Measurements from ENCODE around the gene PITPNC1. TPM values are rescaled to one million over a fixed set of nuclear protein-coding genes. Genes with fewer than 3 reads are reported as not detected.

The PITPNC1 gene
- total RNA-seq, 2 experiments from 2014 or later = 44.9 to 67.6 TPM

DNA sequence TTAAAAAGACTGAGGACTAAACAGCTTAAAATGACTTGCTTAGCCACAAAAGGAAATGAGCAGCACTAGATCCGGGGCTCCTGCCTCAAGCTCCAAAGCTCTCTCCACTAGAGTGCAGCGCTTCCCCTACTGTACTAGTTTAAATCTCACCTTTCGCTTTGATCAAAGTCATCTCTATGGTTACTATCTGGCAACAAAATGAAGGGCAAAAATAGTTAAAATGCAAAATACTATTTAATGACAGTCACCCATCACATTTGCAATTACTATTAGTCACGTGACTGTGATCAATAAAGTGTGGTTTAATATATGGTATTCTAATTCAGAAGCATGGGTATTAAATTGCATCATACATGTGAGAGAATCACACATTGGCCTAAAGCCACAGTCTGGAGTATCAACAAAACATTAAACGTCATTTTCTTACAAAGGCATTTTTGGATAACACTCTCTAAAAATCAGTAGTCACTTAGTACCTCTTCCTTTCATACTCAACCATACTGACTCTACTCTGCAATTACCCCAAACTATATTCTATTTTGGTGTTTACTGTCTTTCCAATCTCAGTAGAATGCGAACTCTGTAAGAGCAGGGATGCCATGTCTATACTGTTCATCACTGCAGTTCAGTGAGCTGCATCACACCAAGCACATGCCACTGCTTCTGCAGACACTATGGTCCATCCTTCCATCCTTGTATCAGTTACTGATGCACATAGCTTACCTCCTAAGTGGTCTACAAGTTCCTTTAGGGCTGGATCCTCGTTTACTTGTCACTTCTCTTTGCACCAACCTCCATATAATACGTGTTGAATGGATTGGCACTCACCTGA lies 16.9 kb upstream of the PITPNC1 start:
- H3K9me3 Mint-ChIP-seq (ENCODE audit: low read depth) = no peaks in the 10 kb centered on the region
- CTCF ChIA-PET = interaction anchor here (1.0 to 2.0 kb wide), 5 partner anchors 12 to 115 kb away, joined by 3 to 9 read pairs (median 6); no protein-coding TSS in a partner anchor
- ATAC-seq (peak; percentile 82), DNase-seq (peak; percentile 79)
- peak overlapping the region; percentile 10 for H3K4me3 Mint-ChIP-seq
- H3K27ac Mint-ChIP-seq = peak overlapping the region; percentile 69
- peaks cover 50% of the 10 kb centered on the region for H3K36me3 Mint-ChIP-seq
- H3K4me1 Mint-ChIP-seq = peaks cover 66% of the 10 kb centered on the region
- H3K27me3 Mint-ChIP-seq = no peaks in the 10 kb centered on the region

DNA sequence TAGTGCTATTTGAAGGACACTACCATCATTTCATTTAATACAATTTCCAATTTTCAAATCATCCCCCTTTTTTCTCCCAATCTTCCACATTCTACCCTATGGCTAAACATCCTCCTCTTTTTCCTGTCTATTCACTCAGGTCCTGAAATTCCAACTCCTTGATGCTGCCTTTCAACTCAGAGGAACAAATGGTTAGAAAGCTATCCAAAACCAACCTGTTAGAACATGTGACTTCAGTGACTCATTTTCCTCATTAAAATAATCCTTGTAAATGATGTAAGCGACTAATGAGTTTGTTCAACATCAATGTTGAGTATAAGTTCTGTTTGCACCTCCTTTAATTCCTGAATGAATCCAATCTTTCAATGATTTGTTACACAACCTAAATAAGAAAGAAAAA lies 16.2 kb upstream of the PITPNC1 start:
- Mint-ChIP-seq H3K4me1 (peaks cover 69% of the 10 kb centered on the region), H3K27me3 (no peaks in the 10 kb centered on the region), H3K4me3 (no peak overlapping the region), H3K36me3 (peaks cover 49% of the 10 kb centered on the region), H3K9me3 (ENCODE audit: low read depth) (no peaks in the 10 kb centered on the region), H3K27ac (peak overlapping the region; percentile 69)
- CTCF ChIA-PET = interaction anchor here (2.1 kb wide), 1 partner anchor 18 kb away, joined by 8 read pairs; no protein-coding TSS in a partner anchor
- ATAC-seq = no peak
- no peak for DNase-seq

DNA sequence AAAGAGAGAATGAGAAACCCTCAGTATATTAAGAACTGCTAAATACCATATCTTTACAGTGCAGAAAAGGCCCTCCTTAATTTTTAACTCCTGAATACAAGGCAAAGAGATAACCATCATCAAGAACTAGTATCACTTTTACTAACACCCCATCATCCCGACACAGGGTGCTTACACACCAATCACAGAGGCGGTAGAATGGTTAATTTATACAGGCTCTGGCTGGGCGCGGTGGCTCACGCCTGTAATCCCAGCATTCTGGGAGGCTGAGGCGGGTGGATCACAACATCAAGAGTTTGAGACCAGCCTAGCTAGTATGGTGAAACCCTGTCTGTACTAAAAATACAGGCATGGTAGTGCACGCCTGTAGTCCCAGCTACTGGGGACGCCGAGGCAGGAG lies 14.9 kb upstream of the PITPNC1 start:
- no peak for DNase-seq
- peaks cover 45% of the 10 kb centered on the region for H3K36me3 Mint-ChIP-seq
- no peaks in the 10 kb centered on the region for H3K9me3 Mint-ChIP-seq (ENCODE audit: low read depth)
- peak overlapping the region; percentile 52 for H3K27ac Mint-ChIP-seq
- H3K4me1 Mint-ChIP-seq = peaks cover 73% of the 10 kb centered on the region
- H3K27me3 Mint-ChIP-seq = no peaks in the 10 kb centered on the region
- no peak for ATAC-seq
- no peak overlapping the region for H3K4me3 Mint-ChIP-seq
- CTCF ChIA-PET = interaction anchor here (2.1 kb wide), 1 partner anchor 17 kb away, joined by 8 read pairs; no protein-coding TSS in a partner anchor

DNA sequence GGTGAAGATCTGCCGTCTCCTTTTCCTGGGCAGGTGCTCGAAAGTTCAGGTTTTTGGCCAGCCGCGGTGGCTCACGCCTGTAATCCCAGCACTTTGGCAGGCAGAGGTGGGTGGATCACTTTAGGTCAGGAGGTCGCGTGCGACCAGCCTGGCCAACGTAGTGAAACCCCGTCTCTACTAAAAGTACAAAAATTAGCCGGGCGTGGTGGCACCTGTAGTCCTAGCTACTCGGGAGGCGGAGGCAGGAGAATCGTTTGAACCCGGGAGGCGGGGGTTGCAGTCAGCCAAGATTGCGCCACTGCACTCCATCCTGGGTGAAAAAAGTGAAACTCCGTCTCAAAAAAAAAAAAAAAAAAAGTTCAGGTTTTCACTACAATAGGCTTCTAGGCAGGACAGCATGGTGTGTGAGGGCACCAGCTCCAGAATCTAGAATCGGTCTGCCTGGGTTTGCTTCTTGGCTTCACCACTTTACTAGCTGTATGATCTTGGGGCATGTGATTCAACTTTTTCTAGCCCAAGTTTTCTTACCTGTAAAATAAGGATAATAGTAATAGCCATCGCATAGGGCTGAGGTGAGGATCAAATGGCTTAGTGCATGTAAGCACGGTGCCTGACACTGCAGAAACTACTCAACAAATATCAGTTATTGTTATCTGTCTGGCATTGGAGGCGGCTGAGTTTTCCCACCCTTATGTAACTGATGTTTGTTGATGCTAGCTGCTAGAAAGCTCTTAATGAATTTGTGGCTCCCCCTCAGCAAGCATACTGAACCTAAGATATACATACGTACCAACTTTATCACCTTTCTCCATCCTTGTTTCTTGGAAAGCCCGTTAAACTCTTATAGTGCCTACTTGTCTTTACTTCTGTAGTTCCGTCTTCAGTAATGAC lies 12.0 kb upstream of the PITPNC1 start:
- peaks cover 64% of the 10 kb centered on the region for H3K4me1 Mint-ChIP-seq
- peak overlapping the region; percentile 89 for H3K27ac Mint-ChIP-seq
- no peak for ATAC-seq
- H3K36me3 Mint-ChIP-seq = peaks cover 32% of the 10 kb centered on the region
- no peak for DNase-seq
- CTCF ChIA-PET = interaction anchor here (1.0 to 6.8 kb wide), 5 partner anchors 9 to 239 kb away, joined by 3 to 47 read pairs (median 4); partner anchors contain the start of gene PITPNC1
- H3K4me3 Mint-ChIP-seq = peak overlapping the region; percentile 89
- H3K9me3 Mint-ChIP-seq (ENCODE audit: low read depth) = no peaks in the 10 kb centered on the region
- no peaks in the 10 kb centered on the region for H3K27me3 Mint-ChIP-seq

DNA sequence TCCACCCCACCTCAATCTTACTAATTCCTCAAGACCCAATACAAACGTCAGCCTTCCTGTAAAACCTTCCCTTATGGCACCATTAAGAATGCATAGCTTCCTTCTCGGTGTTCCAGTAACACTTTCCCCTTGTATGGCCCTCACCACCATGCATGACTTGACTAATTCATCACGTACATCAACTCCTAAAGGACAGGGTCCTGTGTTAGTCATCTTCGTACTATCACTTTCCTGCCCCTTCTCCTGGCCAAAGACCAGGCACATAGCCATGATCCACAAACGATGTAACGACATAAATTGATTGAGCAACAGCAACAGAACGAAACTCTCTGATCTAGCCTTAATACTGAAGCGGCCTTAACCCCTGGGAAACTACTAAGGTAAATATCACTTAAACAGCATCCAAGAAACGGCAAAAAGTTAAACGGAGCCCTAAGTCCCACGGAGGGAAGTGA lies 11.3 kb upstream of the PITPNC1 start:
- H3K4me1 Mint-ChIP-seq = peaks cover 57% of the 10 kb centered on the region
- H3K9me3 Mint-ChIP-seq (ENCODE audit: low read depth) = no peaks in the 10 kb centered on the region
- peak overlapping the region; percentile 89 for H3K4me3 Mint-ChIP-seq
- H3K27ac Mint-ChIP-seq = peak overlapping the region; percentile 89
- DNase-seq = peak; percentile 47
- CTCF ChIA-PET = interaction anchor here (1.0 to 6.8 kb wide), 5 partner anchors 9 to 238 kb away, joined by 3 to 47 read pairs (median 4); partner anchors contain the start of gene PITPNC1
- ATAC-seq = peak; percentile 25
- peaks cover 27% of the 10 kb centered on the region for H3K36me3 Mint-ChIP-seq
- no peaks in the 10 kb centered on the region for H3K27me3 Mint-ChIP-seq

DNA sequence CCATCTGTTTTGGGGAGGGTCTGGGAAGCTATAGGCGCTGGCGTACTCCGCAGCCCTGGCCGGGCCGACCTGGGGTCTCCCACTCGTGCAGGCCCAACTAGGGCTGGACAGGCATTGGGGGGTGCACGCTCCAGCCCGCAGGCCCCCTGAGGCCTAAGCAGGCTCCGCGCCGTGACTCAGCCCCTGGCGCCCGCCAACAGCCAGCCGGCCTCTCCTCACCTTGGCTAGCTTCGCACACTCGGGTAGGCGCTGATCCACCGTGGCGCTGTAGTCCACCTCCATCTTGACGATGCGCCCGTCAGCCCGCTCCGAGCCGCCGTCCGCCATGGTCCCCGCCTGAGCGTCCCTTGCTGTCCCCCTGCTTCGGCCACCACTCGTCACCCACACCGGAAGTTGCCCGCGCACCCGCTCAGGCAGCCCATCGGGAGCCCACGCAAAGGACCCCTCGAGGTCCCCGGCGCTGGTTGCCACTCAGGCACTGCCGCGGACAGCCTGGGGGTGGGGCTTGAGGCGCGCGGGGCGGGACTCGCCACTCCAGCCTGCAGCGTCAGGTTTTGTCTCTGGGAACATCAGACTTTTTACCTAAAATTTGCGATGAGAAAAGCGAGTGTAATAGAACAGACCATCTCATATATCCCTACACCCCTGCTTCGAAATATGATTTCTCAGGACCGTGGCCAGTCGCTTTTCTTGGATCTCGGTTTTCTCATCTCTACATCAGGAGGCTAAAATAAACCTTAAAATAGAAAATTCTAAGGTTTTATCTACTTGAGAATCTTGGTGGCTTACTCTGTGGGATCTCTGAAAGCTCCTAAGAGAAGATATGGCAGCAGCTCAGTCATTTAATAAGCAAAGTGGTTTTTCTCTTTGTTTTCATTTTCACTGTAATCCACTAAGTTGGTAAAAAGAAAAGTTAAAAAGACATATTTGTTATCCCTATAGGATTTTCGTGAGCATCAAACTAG lies 10.6 kb upstream of the PITPNC1 start, which contains the start of gene PSMD12:
TSS of gene PSMD12 (minus strand) at position 385 of the 965 bp plus-strand sequence. CDS start at position 327, 58 bp downstream.
- peak within 1 kb of the TSS; percentile 89 for H3K4me3 Mint-ChIP-seq
- H3K4me1 Mint-ChIP-seq = peaks cover 52% of the 10 kb centered on the region
- DNase-seq (peak; percentile 96), ATAC-seq (peak; percentile 88)
- H3K27ac Mint-ChIP-seq = peak within 1 kb of the TSS; percentile 89
- no peaks in the 10 kb centered on the region for H3K27me3 Mint-ChIP-seq
- CTCF ChIA-PET = interaction anchor here (0.7 to 6.8 kb wide), 7 partner anchors 8 to 237 kb away, joined by 3 to 47 read pairs (median 4); partner anchors contain the start of gene PITPNC1
- peaks cover 23% of the 10 kb centered on the region for H3K36me3 Mint-ChIP-seq
- H3K9me3 Mint-ChIP-seq (ENCODE audit: low read depth) = no peaks in the 10 kb centered on the region

DNA sequence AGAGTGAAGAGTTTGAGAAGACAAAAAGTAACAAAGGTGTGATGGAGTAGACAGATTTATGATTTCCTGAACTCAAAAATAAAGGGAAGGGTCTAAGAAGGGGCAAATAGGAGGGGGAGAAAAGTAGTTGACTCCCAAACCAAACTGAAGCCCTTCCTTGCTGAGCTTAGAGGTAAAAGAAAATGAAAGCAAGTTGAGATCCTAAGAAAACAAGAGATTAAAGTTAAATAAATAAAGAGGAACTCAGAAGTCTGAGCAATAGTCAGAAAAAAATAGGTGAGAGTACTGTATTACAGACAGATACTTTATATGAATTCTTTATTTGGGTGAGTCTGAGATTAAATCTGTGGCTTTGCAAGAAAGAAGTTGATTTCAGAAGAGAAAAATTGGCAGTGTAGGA lies 7.4 kb upstream of the PITPNC1 start:
- DNase-seq (no peak), ATAC-seq (no peak)
- Mint-ChIP-seq H3K9me3 (ENCODE audit: low read depth) (no peaks in the 10 kb centered on the region), H3K27me3 (no peaks in the 10 kb centered on the region), H3K4me3 (no peak overlapping the region), H3K4me1 (peaks cover 30% of the 10 kb centered on the region), H3K36me3 (peaks cover 7% of the 10 kb centered on the region), H3K27ac (no peak overlapping the region)
- CTCF ChIA-PET = interaction anchor here (1.1 to 6.8 kb wide), 4 partner anchors 9 to 348 kb away, joined by 3 to 43 read pairs (median 8); partner anchors contain the start of genes NOL11 and PITPNC1

DNA sequence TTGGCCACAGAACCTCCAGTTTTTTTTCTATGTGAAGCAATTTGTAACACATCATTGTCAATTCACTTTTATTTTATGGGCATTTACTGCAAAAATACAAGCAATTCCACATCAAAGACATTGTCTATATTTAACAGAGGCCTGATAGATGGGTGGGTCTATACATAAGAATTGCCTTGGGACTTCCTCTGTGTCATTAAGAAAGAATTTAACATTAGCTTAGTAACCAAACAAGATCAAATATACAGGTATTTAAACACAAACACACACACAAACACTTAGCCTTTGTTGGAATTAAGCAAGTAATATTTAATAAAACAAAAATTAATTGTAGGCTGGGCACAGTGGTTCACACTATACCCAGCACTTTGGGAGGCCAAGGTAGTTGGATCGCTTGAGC lies 4.3 kb upstream of the PITPNC1 start:
- no peaks in the 10 kb centered on the region for H3K9me3 Mint-ChIP-seq (ENCODE audit: low read depth)
- ATAC-seq (no peak), DNase-seq (no peak)
- no peak overlapping the region for H3K27ac Mint-ChIP-seq
- no peak overlapping the region for H3K4me3 Mint-ChIP-seq
- no peaks in the 10 kb centered on the region for H3K27me3 Mint-ChIP-seq
- no peaks in the 10 kb centered on the region for H3K36me3 Mint-ChIP-seq
- H3K4me1 Mint-ChIP-seq = peaks cover 29% of the 10 kb centered on the region
- CTCF ChIA-PET = interaction anchor here (1.6 to 4.1 kb wide), 7 partner anchors 7 to 346 kb away, joined by 4 to 47 read pairs (median 6); partner anchors contain the start of genes NOL11 and PSMD12

DNA sequence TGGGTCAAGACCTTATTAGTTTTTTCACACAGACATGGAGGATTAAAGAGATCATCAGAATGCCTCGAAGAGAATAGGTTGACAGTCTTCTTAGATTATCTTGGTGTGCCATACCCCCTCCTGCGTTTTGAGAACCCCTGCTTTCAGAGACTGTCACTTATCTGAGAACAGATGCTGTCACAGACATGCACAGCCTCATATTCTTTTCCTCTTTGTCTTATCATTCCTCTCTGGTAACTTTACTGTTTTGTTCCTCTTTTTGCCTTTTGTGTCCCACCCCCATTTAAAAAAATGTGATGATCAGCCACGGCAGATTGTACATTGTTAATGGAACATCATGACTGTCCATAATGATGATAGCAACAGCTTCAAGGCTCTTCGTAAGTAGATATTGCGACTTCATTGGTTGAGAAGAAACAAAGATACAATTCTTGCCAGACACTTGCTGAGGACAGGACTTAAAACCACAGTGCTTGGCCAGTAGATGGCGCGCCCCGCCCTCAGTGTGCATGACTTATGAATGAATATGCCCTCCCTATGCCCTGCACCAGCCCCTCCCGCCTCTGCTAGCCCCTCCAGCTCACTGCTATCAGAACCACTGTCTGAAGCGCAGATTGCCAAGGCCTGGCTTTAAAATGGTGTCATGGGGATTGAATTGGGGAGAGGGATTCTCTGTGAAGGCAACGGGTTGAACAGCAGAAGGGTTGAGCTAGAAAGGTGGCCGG lies 2.6 kb upstream of the PITPNC1 start:
- peaks cover 32% of the 10 kb centered on the region for H3K4me1 Mint-ChIP-seq
- H3K27me3 Mint-ChIP-seq = no peaks in the 10 kb centered on the region
- peak overlapping the region; percentile 27 for H3K27ac Mint-ChIP-seq
- H3K36me3 Mint-ChIP-seq = peaks cover 6% of the 10 kb centered on the region
- no peaks in the 10 kb centered on the region for H3K9me3 Mint-ChIP-seq (ENCODE audit: low read depth)
- CTCF ChIA-PET = interaction anchor here (0.6 to 10.5 kb wide), 32 partner anchors 9 to 675 kb away, joined by 3 to 209 read pairs (median 5); partner anchors contain the start of genes NOL11 and PSMD12
- no peak overlapping the region for H3K4me3 Mint-ChIP-seq
- DNase-seq (peak; percentile 94), ATAC-seq (peak; percentile 53)

DNA sequence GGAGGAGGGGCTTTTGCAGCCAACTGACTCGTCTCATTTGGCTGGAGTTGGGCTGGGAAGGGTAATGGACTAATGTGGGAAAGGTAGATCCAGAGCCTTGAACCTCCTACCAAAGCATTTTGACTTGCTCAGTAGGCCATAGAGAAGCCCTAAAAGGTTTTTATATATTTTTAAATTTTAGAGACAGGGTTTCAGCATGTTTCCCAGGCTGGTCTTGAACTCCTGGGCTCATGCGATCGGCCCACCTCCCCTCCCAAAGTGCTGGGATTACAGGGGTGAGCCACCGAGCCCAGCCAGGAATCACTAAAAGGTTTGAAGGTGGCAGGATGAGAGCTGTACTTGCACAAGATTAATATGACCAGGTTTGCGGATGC lies 2.0 kb upstream of the PITPNC1 start:
- Mint-ChIP-seq H3K27me3 (no peaks in the 10 kb centered on the region), H3K27ac (no peak overlapping the region), H3K4me1 (peaks cover 33% of the 10 kb centered on the region), H3K9me3 (ENCODE audit: low read depth) (no peaks in the 10 kb centered on the region), H3K36me3 (peaks cover 11% of the 10 kb centered on the region), H3K4me3 (no peak overlapping the region)
- CTCF ChIA-PET = interaction anchor here (0.6 to 10.5 kb wide), 25 partner anchors 10 to 676 kb away, joined by 3 to 209 read pairs (median 5); partner anchors contain the start of genes NOL11 and PSMD12
- ATAC-seq = no peak
- DNase-seq = no peak

DNA sequence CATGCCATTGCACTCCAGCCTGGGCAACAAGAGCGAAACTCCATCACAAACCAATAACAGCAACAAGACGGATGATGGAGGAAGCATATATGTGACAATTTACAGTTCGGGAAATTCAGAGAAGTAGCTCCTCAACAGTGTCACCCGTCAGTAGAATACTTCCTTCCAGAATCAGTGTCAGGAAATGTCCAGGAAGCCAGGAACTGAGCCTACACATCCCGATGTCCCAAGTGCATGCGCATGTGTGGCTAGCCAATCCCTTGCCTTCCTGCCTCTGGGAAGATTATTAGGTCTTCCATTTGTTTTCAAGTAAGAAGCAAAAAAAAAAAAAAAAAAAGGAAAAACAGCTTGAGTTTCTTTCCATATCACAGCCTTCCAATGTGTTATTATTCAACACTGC lies 1.4 kb upstream of the PITPNC1 start:
- Mint-ChIP-seq H3K27me3 (no peaks in the 10 kb centered on the region), H3K4me1 (peaks cover 38% of the 10 kb centered on the region), H3K9me3 (ENCODE audit: low read depth) (no peaks in the 10 kb centered on the region), H3K36me3 (peaks cover 13% of the 10 kb centered on the region), H3K4me3 (no peak overlapping the region), H3K27ac (no peak overlapping the region)
- CTCF ChIA-PET = interaction anchor here (0.7 to 10.5 kb wide), 23 partner anchors 10 to 763 kb away, joined by 3 to 209 read pairs (median 6); partner anchors contain the start of genes NOL11 and PSMD12
- DNase-seq = no peak
- no peak for ATAC-seq
